NCI-H2107 treated with DMSO at 0.1 percent for 48 hours (cell line): ENCODE data around the gene NELL1.
"Not testable (repeated sequence)": the region's sequence is repeated elsewhere in the genome, so short reads cannot be mapped to it uniquely, and the experiment has no call there.

Source experiments
- DNase-seq: peaks from one replicate; lab custom pipeline; 2025; ENCODE audit not compliant: unreplicated experiment; lab: John Stamatoyannopoulos, UW

The NELL1 gene

GRCh38 chr11:21180182-21180581 lies 510.8 kb downstream of the NELL1 start:
- no peak for DNase-seq

GRCh38 chr11:21185959-21186358 lies 516.6 kb downstream of the NELL1 start:
- DNase-seq, result no peak

- no peak for DNase-seq
Observed at GRCh38 chr11:21190181-21190580, 520.8 kb downstream of the NELL1 start.

- DNase-seq, result no peak
Observed at GRCh38 chr11:21195995-21196394, 526.6 kb downstream of the NELL1 start.

- no peak for DNase-seq
Observed at GRCh38 chr11:21198498-21198897, 529.1 kb downstream of the NELL1 start.

- DNase-seq, result no peak
Observed at GRCh38 chr11:21205205-21205604, 535.8 kb downstream of the NELL1 start.

GRCh38 chr11:21225860-21226259 lies 556.5 kb downstream of the NELL1 start:
- no peak for DNase-seq

GRCh38 chr11:21229224-21229623 lies 559.8 kb downstream of the NELL1 start:
- no peak for DNase-seq

GRCh38 chr11:21250196-21250595 lies 580.8 kb downstream of the NELL1 start:
- DNase-seq, result no peak

GRCh38 chr11:21254055-21254454 lies 584.7 kb downstream of the NELL1 start:
- no peak for DNase-seq

GRCh38 chr11:21254790-21255189 lies 585.4 kb downstream of the NELL1 start:
- no peak for DNase-seq

- no peak for DNase-seq
Observed at GRCh38 chr11:21257461-21257860, 588.1 kb downstream of the NELL1 start.

- no peak for DNase-seq
Observed at GRCh38 chr11:21258414-21258813, 589.0 kb downstream of the NELL1 start.

GRCh38 chr11:21260101-21260500 lies 590.7 kb downstream of the NELL1 start:
- DNase-seq, result no peak

- no peak for DNase-seq
Observed at GRCh38 chr11:21262992-21263391, 593.6 kb downstream of the NELL1 start.

- no peak for DNase-seq
Observed at GRCh38 chr11:21264125-21264524, 594.7 kb downstream of the NELL1 start.

GRCh38 chr11:21268036-21268435 lies 598.6 kb downstream of the NELL1 start:
- no peak for DNase-seq

GRCh38 chr11:21272139-21272538 lies 602.8 kb downstream of the NELL1 start:
- not testable (repeated sequence) for DNase-seq

- DNase-seq, result no peak
Observed at GRCh38 chr11:21278840-21279239, 609.5 kb downstream of the NELL1 start.

GRCh38 chr11:21285104-21285503 lies 615.7 kb downstream of the NELL1 start:
- DNase-seq, result no peak

- no peak for DNase-seq
Observed at GRCh38 chr11:21289686-21290085, 620.3 kb downstream of the NELL1 start.

GRCh38 chr11:21295508-21295907 lies 626.1 kb downstream of the NELL1 start:
- no peak for DNase-seq

- no peak for DNase-seq
Observed at GRCh38 chr11:21301981-21302380, 632.6 kb downstream of the NELL1 start.
